ENCODE results near the gene MEI1.

DNA sequence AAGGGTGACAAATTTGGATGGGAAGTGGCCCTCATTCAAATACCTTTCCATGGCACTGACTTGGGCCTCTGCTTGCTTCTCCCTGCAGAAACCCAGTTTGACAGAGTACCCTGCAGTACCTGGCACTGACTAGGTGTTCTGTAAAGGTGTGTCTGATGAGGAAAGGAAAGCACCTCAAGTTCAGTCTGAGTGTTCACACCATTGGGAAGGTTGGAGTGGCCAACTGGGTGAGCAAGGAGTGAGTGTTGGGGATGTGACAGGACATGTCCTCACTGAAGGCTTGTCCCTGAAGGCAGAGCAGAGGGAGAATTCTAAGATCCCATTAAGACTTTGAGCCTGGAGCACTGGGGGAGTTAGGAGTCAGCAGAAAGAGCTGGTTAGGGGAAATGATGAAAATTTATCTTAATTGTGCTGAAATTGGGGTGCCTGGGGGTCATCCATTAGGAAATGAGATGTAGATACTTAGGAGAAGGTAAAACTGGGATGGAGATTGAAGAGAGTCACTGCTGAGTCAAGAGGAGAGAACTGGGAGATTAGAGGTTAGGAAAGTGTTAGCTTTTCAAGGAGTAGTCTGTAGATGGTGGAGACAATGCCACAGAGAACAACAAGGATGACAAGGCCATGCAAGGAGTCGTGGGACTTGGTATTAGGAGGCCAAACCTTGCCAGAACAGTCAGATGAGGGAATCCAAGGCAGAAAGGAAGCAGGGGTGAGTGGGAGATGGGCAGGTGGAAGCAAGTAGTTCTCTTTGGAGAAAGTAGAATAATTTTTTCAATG is 139.7 kb downstream of the MEI1 start:
- TF ChIP-seq RELA (CRISPR knock-in tag; IDR thresholded peaks at IDR 0.05; ENCODE audit: borderline replicate concordance) = no peak
- no peak for TF ChIP-seq CTCF (IDR thresholded peaks at IDR 0.05)
- TF ChIP-seq, protein P1, sequence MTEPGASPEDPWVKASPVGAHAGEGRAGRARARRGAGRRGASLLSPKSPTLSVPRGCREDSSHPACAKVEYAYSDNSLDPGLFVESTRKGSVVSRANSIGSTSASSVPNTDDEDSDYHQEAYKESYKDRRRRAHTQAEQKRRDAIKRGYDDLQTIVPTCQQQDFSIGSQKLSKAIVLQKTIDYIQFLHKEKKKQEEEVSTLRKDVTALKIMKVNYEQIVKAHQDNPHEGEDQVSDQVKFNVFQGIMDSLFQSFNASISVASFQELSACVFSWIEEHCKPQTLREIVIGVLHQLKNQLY (CRISPR knock-in tag; IDR thresholded peaks at IDR 0.05) = no peak
- TF ChIP-seq ETV6 (CRISPR knock-in tag; IDR thresholded peaks at IDR 0.05) = no peak
- TF ChIP-seq ZMAT4 (CRISPR knock-in tag; IDR thresholded peaks at IDR 0.05) = no peak
- no peak for TF ChIP-seq IRF2 (CRISPR knock-in tag; IDR thresholded peaks at IDR 0.05; ENCODE audit: borderline replicate concordance, low read depth)
- TF ChIP-seq CREB1 (CRISPR knock-in tag; IDR thresholded peaks at IDR 0.05) = no peak
- TF ChIP-seq KAT7 (CRISPR knock-in tag; IDR thresholded peaks at IDR 0.05; ENCODE audit: borderline replicate concordance) = no peak

Data from WTC11 (cell line).